Uterus (tissue), 2 donors: Measurements from ENCODE around the gene THSD4.

Experiments
- CTCF ChIP-seq, 4 experiments: fragments of 200-600 bp in 2 of 4; fragments of 450-650 bp in 2 of 4; sonication (generic) in 2 of 4; IDR thresholded peaks; one replicate each; pipeline ENCODE4 v1.5.1; 2016 to 2019; ENCODE audit warnings: antibody characterized with exemption in 4 of 4, mild to moderate bottlenecking in 2 of 4, moderate library complexity in 1 of 4
- POLR2A ChIP-seq, 2 donors: fragments of 450-650 bp; IDR thresholded peaks; one replicate each; pipeline ENCODE4 v1.6.1; 2016; ENCODE audit warnings: antibody characterized with exemption in 2 of 2, mild to moderate bottlenecking in 1 of 2, moderate library complexity in 1 of 2

GRCh38 chr15:71821547-71822129 lies 706.4 kb downstream of the THSD4 start:
- TF ChIP-seq CTCF (IDR thresholded peaks at IDR 0.05), result no peak
- no peak for TF ChIP-seq POLR2A (IDR thresholded peaks at IDR 0.05)
